ENCODE results near the gene CYP8B1. TPM values are rescaled to one million over a fixed set of nuclear protein-coding genes. Genes with fewer than 3 reads are reported as not detected.

The CYP8B1 gene
- total RNA-seq, 1 experiment from 2014 or later, result not detected

DNA sequence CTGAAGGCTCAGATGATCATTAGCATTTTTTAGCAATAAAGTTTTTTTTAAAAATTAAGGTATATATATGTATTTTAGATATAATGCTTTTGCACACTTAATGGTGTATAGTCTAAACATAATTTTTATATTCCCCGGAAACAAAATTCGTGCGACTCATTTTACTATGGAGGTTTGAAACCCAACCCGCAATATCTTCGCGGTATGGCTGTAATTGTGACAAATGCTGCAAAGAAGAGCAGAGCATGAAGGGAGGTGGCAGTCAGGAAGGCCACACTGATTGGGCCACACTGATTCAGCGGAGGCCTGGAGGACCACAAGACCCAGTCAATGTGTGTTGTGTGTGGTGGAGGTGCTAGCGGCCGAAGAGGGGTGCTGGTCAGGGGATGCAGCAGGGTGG lies 4.5 kb upstream of the CYP8B1 start:
- peak overlapping the region; percentile 63 for H3K4me3 Mint-ChIP-seq (ENCODE audit: unreplicated experiment)
- H3K27me3 Mint-ChIP-seq (ENCODE audit: insufficient read depth, unreplicated experiment), result peaks cover 7% of the 10 kb centered on the region
- CTCF ChIA-PET, result interaction anchor here (0.8 to 0.9 kb wide), 2 partner anchors 11 to 279 kb away, joined by 3 read pairs; no protein-coding TSS in a partner anchor
- H3K9me3 Mint-ChIP-seq (ENCODE audit: unreplicated experiment), result no peaks in the 10 kb centered on the region
- H3K27ac Mint-ChIP-seq (ENCODE audit: low read depth, unreplicated experiment), result no peak overlapping the region
- TF ChIP-seq, protein P1, sequence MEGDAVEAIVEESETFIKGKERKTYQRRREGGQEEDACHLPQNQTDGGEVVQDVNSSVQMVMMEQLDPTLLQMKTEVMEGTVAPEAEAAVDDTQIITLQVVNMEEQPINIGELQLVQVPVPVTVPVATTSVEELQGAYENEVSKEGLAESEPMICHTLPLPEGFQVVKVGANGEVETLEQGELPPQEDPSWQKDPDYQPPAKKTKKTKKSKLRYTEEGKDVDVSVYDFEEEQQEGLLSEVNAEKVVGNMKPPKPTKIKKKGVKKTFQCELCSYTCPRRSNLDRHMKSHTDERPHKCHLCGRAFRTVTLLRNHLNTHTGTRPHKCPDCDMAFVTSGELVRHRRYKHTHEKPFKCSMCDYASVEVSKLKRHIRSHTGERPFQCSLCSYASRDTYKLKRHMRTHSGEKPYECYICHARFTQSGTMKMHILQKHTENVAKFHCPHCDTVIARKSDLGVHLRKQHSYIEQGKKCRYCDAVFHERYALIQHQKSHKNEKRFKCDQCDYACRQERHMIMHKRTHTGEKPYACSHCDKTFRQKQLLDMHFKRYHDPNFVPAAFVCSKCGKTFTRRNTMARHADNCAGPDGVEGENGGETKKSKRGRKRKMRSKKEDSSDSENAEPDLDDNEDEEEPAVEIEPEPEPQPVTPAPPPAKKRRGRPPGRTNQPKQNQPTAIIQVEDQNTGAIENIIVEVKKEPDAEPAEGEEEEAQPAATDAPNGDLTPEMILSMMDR (IDR thresholded peaks at IDR 0.05; ENCODE audit: unreplicated experiment), result no peak
- no peak for DNase-seq (ENCODE audit: unreplicated experiment)
- POLR2A ChIA-PET, result no interaction called here
- H3K4me1 Mint-ChIP-seq (ENCODE audit: insufficient read depth, unreplicated experiment), result peaks cover 6% of the 10 kb centered on the region
- no TSS peak for BruUV-seq (replicated peaks)
- intact Hi-C loops (cut with micrococcal nuclease), result loop anchor here (5.0 kb wide), 2 partner anchors 333 to 378 kb away; partner anchors contain the start of gene VIPR1
- H3K36me3 Mint-ChIP-seq (ENCODE audit: insufficient read depth, unreplicated experiment), result no peaks in the 10 kb centered on the region

DNA sequence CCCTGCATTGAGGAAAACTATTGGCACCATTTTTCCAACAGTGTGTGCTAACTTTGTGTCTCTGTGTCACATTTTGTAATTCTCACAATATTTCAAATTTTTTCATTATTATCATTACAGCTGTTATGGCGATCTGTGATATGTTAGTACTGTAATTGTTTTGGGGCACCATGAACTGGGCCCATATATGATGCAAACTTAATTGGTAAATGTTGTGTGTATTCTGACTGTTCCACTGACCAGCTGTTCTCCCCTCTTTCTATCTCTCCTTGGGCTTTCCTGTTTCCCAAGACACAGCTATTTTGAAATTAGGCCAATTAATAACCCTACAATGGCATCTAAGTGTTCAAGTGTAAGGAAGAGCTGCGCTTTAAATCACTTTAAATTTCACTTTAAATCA lies 2.2 kb upstream of the CYP8B1 start:
- ChIA-PET CTCF (interaction anchor here (1.4 to 2.4 kb wide), 3 partner anchors 39 to 98 kb away, joined by 3 to 12 read pairs (median 7); no protein-coding TSS in a partner anchor), POLR2A (interaction anchor here (0.7 to 0.8 kb wide), 2 partner anchors 306 to 1600 kb away, joined by 3 read pairs; partner anchors contain the start of gene ZNF445)
- H3K27ac Mint-ChIP-seq (ENCODE audit: low read depth, unreplicated experiment), result no peak overlapping the region
- TF ChIP-seq, protein P1 (IDR thresholded peaks at IDR 0.05; ENCODE audit: unreplicated experiment), result no peak
- H3K36me3 Mint-ChIP-seq (ENCODE audit: insufficient read depth, unreplicated experiment), result no peaks in the 10 kb centered on the region
- DNase-seq (ENCODE audit: unreplicated experiment), result no peak
- H3K4me1 Mint-ChIP-seq (ENCODE audit: insufficient read depth, unreplicated experiment), result peaks cover 6% of the 10 kb centered on the region
- no peaks in the 10 kb centered on the region for H3K9me3 Mint-ChIP-seq (ENCODE audit: unreplicated experiment)
- no peak overlapping the region for H3K4me3 Mint-ChIP-seq (ENCODE audit: unreplicated experiment)
- BruUV-seq (replicated peaks), result no TSS peak
- peaks cover 14% of the 10 kb centered on the region for H3K27me3 Mint-ChIP-seq (ENCODE audit: insufficient read depth, unreplicated experiment)
- intact Hi-C loops (cut with micrococcal nuclease), result no loop called here

DNA sequence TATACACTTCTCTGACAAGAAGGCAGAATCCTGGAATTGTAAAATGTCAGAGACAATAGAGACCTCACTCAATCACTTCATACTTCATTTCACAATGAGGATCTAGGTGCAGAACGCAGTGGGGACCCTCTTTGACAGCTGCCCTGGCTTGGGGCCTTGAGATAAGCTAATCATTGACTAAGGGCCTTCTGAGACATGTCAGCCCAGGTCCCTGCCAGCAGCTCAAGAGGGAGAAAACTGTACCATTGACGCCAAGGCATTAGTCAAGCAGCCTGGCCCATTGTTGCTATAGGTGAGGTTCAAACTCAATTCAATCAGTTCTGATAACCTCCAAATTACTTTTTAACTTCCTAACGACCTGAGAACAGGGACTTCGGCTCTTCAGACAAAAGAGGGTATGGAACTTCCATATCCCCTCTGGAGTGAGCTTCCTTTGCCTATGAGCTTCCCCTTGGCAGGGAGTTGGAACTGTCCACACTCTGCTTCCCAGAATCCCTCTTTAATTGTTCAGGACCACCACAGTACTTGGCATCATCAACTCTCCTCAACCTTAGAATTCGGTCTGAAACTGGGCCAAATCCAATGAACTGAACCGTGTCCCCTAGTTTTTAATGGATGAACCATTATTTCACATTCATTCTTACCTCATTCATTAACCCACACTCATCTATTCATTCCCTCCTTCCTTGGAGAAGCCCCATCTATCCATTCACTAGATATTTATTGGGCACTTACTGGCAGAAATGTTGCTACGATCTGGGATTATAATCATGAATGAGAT lies 1.5 kb upstream of the CYP8B1 start:
- Mint-ChIP-seq H3K27me3 (ENCODE audit: insufficient read depth, unreplicated experiment) (peaks cover 22% of the 10 kb centered on the region), H3K4me3 (ENCODE audit: unreplicated experiment) (no peak overlapping the region), H3K36me3 (ENCODE audit: insufficient read depth, unreplicated experiment) (no peaks in the 10 kb centered on the region), H3K9me3 (ENCODE audit: unreplicated experiment) (no peaks in the 10 kb centered on the region), H3K27ac (ENCODE audit: low read depth, unreplicated experiment) (no peak overlapping the region), H3K4me1 (ENCODE audit: insufficient read depth, unreplicated experiment) (peaks cover 13% of the 10 kb centered on the region)
- no TSS peak for BruUV-seq (replicated peaks)
- ChIA-PET CTCF (interaction anchor here (0.7 to 2.4 kb wide), 2 partner anchors 8 to 38 kb away, joined by 3 to 12 read pairs; no protein-coding TSS in a partner anchor), POLR2A (no interaction called here)
- no peak for DNase-seq (ENCODE audit: unreplicated experiment)
- intact Hi-C loops (cut with micrococcal nuclease), result no loop called here
- TF ChIP-seq, protein P1 (IDR thresholded peaks at IDR 0.05; ENCODE audit: unreplicated experiment), result no peak

DNA sequence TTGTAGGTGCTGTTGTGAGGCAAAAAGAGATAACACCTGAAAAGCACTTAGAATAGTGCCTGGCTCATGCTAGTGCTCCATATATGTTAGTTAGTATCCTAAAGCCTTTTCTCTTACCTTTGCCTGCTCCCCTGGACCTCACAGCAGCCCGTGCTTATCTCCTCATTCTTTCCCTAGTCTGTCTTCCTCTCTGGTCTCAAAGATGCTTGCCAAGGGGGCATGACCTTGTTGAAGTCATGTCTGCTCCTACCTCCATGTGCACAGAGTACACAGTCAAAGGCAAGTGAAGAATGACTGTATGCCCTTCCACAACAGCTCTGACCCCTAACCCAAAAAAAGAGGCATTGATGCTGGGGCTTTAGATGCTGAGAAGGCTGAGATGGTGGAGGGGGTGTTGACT lies 722 bp upstream of the CYP8B1 start:
- Mint-ChIP-seq H3K27ac (ENCODE audit: low read depth, unreplicated experiment) (no peak overlapping the region), H3K36me3 (ENCODE audit: insufficient read depth, unreplicated experiment) (no peaks in the 10 kb centered on the region), H3K9me3 (ENCODE audit: unreplicated experiment) (no peaks in the 10 kb centered on the region), H3K27me3 (ENCODE audit: insufficient read depth, unreplicated experiment) (peaks cover 23% of the 10 kb centered on the region), H3K4me1 (ENCODE audit: insufficient read depth, unreplicated experiment) (peaks cover 13% of the 10 kb centered on the region), H3K4me3 (ENCODE audit: unreplicated experiment) (no peak overlapping the region)
- TF ChIP-seq, protein P1 (IDR thresholded peaks at IDR 0.05; ENCODE audit: unreplicated experiment), result no peak
- no TSS peak for BruUV-seq (replicated peaks)
- ChIA-PET POLR2A (no interaction called here), CTCF (no interaction called here)
- intact Hi-C loops (cut with micrococcal nuclease), result no loop called here
- no peak for DNase-seq (ENCODE audit: unreplicated experiment)

All from MCF 10A (cell line).